Common myeloid progenitor, CD34-positive (primary cell): ENCODE measurements around the gene SUGCT.

Source experiments
- CTCF ChIA-PET: fragments of 350-600 bp; sonication (Branson Sonifier 250); formaldehyde crosslinking; loops from one replicate; lab custom pipeline; 2021; ENCODE audit warnings: antibody characterized with exemption; lab: Charles Lee
- POLR2A ChIA-PET: fragments of 350-600 bp; sonication (Branson Sonifier 250); formaldehyde crosslinking; loops from one replicate; lab custom pipeline; 2021; ENCODE audit warnings: antibody characterized with exemption; lab: Charles Lee
- DNase-seq, 3 donors: peaks; one replicate each; pipeline versions ENCODE4 v3.0.0 to v3.0.0-alpha.2; 2013
- H3K27ac ChIP-seq, 2 experiments: 1 replicate in 1 of 2; 2 replicates in 1 of 2; pipeline ENCODE4 v1.7.0; 2013; ENCODE audit warnings: inconsistent platforms in 2 of 2, low read length in 2 of 2, mild to moderate bottlenecking in 2 of 2, low read depth in 1 of 2, moderate library complexity in 1 of 2; ENCODE audit not compliant: severe bottlenecking in 2 of 2, insufficient read depth in 1 of 2, poor library complexity in 1 of 2
- H3K27me3 ChIP-seq, 5 experiments: replicated peaks in 2 of 5; 1 replicate in 3 of 5; 2 replicates in 2 of 5; pipeline versions ENCODE4 v1.6.1 to v1.7.0; 2013; ENCODE audit warnings: low read length in 4 of 5, mild to moderate bottlenecking in 2 of 5, moderate library complexity in 2 of 5, inconsistent platforms in 1 of 5; ENCODE audit not compliant: insufficient read depth in 5 of 5, control insufficient read depth in 4 of 5
- H3K36me3 ChIP-seq, 4 experiments: 1 replicate in 2 of 4; 2 replicates in 2 of 4; pipeline versions ENCODE4 v1.6.1 to v1.7.0; 2013; ENCODE audit warnings: low read length in 3 of 4, control low read depth in 1 of 4, mild to moderate bottlenecking in 1 of 4; ENCODE audit not compliant: control insufficient read depth in 4 of 4, insufficient read depth in 4 of 4
- H3K4me1 ChIP-seq, 4 experiments: 1 replicate in 3 of 4; 2 replicates in 1 of 4; pipeline versions ENCODE4 v1.6.1 to v1.7.1; 2013; ENCODE audit warnings: low read length in 3 of 4, mild to moderate bottlenecking in 3 of 4, control low read depth in 1 of 4, inconsistent platforms in 1 of 4, moderate library complexity in 1 of 4; ENCODE audit not compliant: control insufficient read depth in 4 of 4, insufficient read depth in 4 of 4; ENCODE audit errors: control extremely low read depth in 1 of 4
- H3K4me3 ChIP-seq, 7 experiments: 1 replicate in 4 of 7; 2 replicates in 3 of 7; pipeline versions ENCODE4 v1.5.1 to v1.7.0; 2013; ENCODE audit warnings: mild to moderate bottlenecking in 7 of 7, low read length in 6 of 7, moderate library complexity in 6 of 7, inconsistent platforms in 2 of 7, low read depth in 2 of 7, control low read depth in 1 of 7; ENCODE audit not compliant: insufficient read depth in 4 of 7, control insufficient read depth in 1 of 7; ENCODE audit errors: extremely low read depth in 1 of 7
- H3K9me3 ChIP-seq, 5 experiments: 1 replicate in 4 of 5; 2 replicates in 1 of 5; pipeline versions ENCODE4 v1.6.1 to v1.7.1; 2013; ENCODE audit warnings: low read length in 4 of 5, mild to moderate bottlenecking in 2 of 5, inconsistent platforms in 1 of 5, low read depth in 1 of 5, moderate library complexity in 1 of 5; ENCODE audit not compliant: control insufficient read depth in 4 of 5, insufficient read depth in 2 of 5; ENCODE audit errors: control extremely low read depth in 1 of 5
- WGBS: methylation state at CpG from one replicate; pipeline ENCODE4 v1.1.5; 2013; ENCODE audit not compliant: insufficient coverage; 5-methylcytosine and 5-hydroxymethylcytosine counted together

Gene SUGCT

GRCh38 chr7:40371806-40372440, 237.1 kb downstream of the SUGCT start:
- DNase-seq = no peak
- no peak overlapping the region for H3K27ac ChIP-seq
- no peaks in the 10 kb centered on the region for H3K4me1 ChIP-seq
- no peak overlapping the region for H3K4me3 ChIP-seq
- ChIA-PET CTCF (interaction anchor here (0.6 kb wide), 1 partner anchor 139 kb away, joined by 3 read pairs; no protein-coding TSS in a partner anchor), POLR2A (no interaction called here)
- no peaks in the 10 kb centered on the region for H3K9me3 ChIP-seq
- no peaks in the 10 kb centered on the region for H3K36me3 ChIP-seq
- WGBS = 100% methylated on average over 1 of the region's 4 CpGs
- H3K27me3 ChIP-seq = no peaks in the 10 kb centered on the region

GRCh38 chr7:40374575-40374974, 239.8 kb downstream of the SUGCT start:
- no peak overlapping the region for H3K27ac ChIP-seq
- 100% methylated on average over 2 of the region's 2 CpGs for WGBS
- H3K36me3 ChIP-seq = no peaks in the 10 kb centered on the region
- no peaks in the 10 kb centered on the region for H3K27me3 ChIP-seq
- DNase-seq = no peak
- peaks cover 3 to 6% (median 4%) of the 10 kb centered on the region in 5 experiments for H3K9me3 ChIP-seq
- H3K4me3 ChIP-seq = no peak overlapping the region
- ChIA-PET POLR2A (no interaction called here), CTCF (no interaction called here)
- H3K4me1 ChIP-seq = no peaks in the 10 kb centered on the region

GRCh38 chr7:40380111-40380510, 245.3 kb downstream of the SUGCT start:
- ChIA-PET CTCF (no interaction called here), POLR2A (no interaction called here)
- no peaks in the 10 kb centered on the region for H3K36me3 ChIP-seq
- no peak overlapping the region for H3K27ac ChIP-seq
- H3K27me3 ChIP-seq = no peaks in the 10 kb centered on the region
- H3K9me3 ChIP-seq = peaks cover 3 to 10% (median 6%) of the 10 kb centered on the region in 5 experiments
- no peak overlapping the region for H3K4me3 ChIP-seq
- H3K4me1 ChIP-seq = no peaks in the 10 kb centered on the region
- WGBS = 100% methylated on average over 3 of the region's 4 CpGs
- no peak for DNase-seq

- Histone ChIP-seq H3K4me1 (no peaks in the 10 kb centered on the region), H3K9me3 (peaks cover 3 to 10% (median 6%) of the 10 kb centered on the region in 5 experiments), H3K27ac (no peak overlapping the region), H3K27me3 (no peaks in the 10 kb centered on the region), H3K36me3 (no peaks in the 10 kb centered on the region), H3K4me3 (no peak overlapping the region)
- DNase-seq = no peak
- ChIA-PET POLR2A (no interaction called here), CTCF (no interaction called here)
- no CpG with 5 or more reads among the region's 1 CpG for WGBS
Measured at GRCh38 chr7:40382145-40382544, 247.3 kb downstream of the SUGCT start.

- H3K4me1 ChIP-seq = peaks cover 0 to 2% (median 0%) of the 10 kb centered on the region in 4 experiments
- no peaks in the 10 kb centered on the region for H3K27me3 ChIP-seq
- peaks cover 0 to 3% (median 0%) of the 10 kb centered on the region in 5 experiments for H3K9me3 ChIP-seq
- no peak overlapping the region for H3K27ac ChIP-seq
- 100% methylated on average over 2 of the region's 3 CpGs for WGBS
- peak in 2 of 3 donors; percentile 31 to 49 for DNase-seq
- POLR2A ChIA-PET = no interaction called here
- H3K36me3 ChIP-seq = no peaks in the 10 kb centered on the region
- H3K4me3 ChIP-seq = no peak overlapping the region
- CTCF ChIA-PET = no interaction called here
Measured at GRCh38 chr7:40393660-40394059, 258.9 kb downstream of the SUGCT start.

- POLR2A ChIA-PET = no interaction called here
- Histone ChIP-seq H3K36me3 (no peaks in the 10 kb centered on the region), H3K4me3 (no peak overlapping the region), H3K27me3 (no peaks in the 10 kb centered on the region), H3K4me1 (peaks cover 0 to 2% (median 0%) of the 10 kb centered on the region in 4 experiments), H3K9me3 (peaks cover 0 to 3% (median 0%) of the 10 kb centered on the region in 5 experiments), H3K27ac (no peak overlapping the region)
- no CpG with 5 or more reads among the region's 1 CpG for WGBS
- CTCF ChIA-PET = no interaction called here
- DNase-seq = no peak
Measured at GRCh38 chr7:40394400-40394799, 259.6 kb downstream of the SUGCT start.

GRCh38 chr7:40400525-40400924, 265.7 kb downstream of the SUGCT start:
- H3K4me3 ChIP-seq = no peak overlapping the region
- H3K27me3 ChIP-seq = no peaks in the 10 kb centered on the region
- H3K27ac ChIP-seq = no peak overlapping the region
- H3K9me3 ChIP-seq = peaks cover 0 to 4% (median 0%) of the 10 kb centered on the region in 5 experiments
- CTCF ChIA-PET = interaction anchor here (1.9 kb wide), 1 partner anchor 9 kb away, joined by 4 read pairs; no protein-coding TSS in a partner anchor
- no peak for DNase-seq
- WGBS = no CpG with 5 or more reads among the region's 4 CpGs
- POLR2A ChIA-PET = no interaction called here
- H3K36me3 ChIP-seq = no peaks in the 10 kb centered on the region
- no peaks in the 10 kb centered on the region for H3K4me1 ChIP-seq
